IMR-90 (cell line): ENCODE data around the gene B3GNT5. TPM values are rescaled to one million over a fixed set of nuclear protein-coding genes. Genes with fewer than 3 reads are reported as not detected.

Experiments
- ATAC-seq: fragments of 200-7000 bp; cut with Tn5 transposase; 2 replicates; pipeline ENCODE4 v1.9.1; 2020; ENCODE audit warnings: low read depth, mild to moderate bottlenecking, moderate library complexity
- BruUV-seq: library from RNA; stranded (reverse); fragments of 400-500 nt; replicated peaks from 2 replicates; lab custom pipeline; 2021; lab: Mats Ljungman, UMichigan
- CTCF ChIA-PET: fragments of 300-600 bp; formaldehyde crosslinking; extraction: SDS; loops from one replicate; lab custom pipeline; 2021; ENCODE audit warnings: antibody characterized with exemption; lab: Yijun Ruan, JAX
- POLR2A ChIA-PET: fragments of 300-600 bp; sonication (Branson Sonifier 250); formaldehyde crosslinking; loops from one replicate; lab custom pipeline; 2022; ENCODE audit warnings: antibody characterized with exemption; ENCODE audit not compliant: unreplicated experiment; lab: Charles Lee
- DNase-seq: peaks from one replicate; pipeline ENCODE4 v3.0.0; 2013
- H2AFZ ChIP-seq: replicated peaks from 2 replicates; pipeline ENCODE3; 2013; ENCODE audit warnings: low read length, mild to moderate bottlenecking; ENCODE audit not compliant: poor library complexity
- H2AK5ac ChIP-seq: 2 replicates; pipeline ENCODE4 v1.6.1; 2013; ENCODE audit warnings: low read depth, low read length, inconsistent platforms
- H2AK9ac ChIP-seq: replicated peaks from 2 replicates; pipeline ENCODE3; 2013; ENCODE audit warnings: mild to moderate bottlenecking, low read depth, low read length, moderate library complexity; ENCODE audit not compliant: poor library complexity
- H2BK120ac ChIP-seq: 2 replicates; pipeline ENCODE4 v1.6.1; 2013; ENCODE audit warnings: low read depth, low read length, inconsistent platforms
- H2BK15ac ChIP-seq: 3 replicates; pipeline ENCODE4 v1.6.1; 2013; ENCODE audit warnings: low read depth, low read length, inconsistent platforms
- H2BK20ac ChIP-seq: 2 replicates; pipeline ENCODE4 v1.6.1; 2013; ENCODE audit warnings: low read depth, mild to moderate bottlenecking, inconsistent platforms, low read length, moderate library complexity
- H2BK5ac ChIP-seq: 2 replicates; pipeline ENCODE4 v1.6.1; 2013; ENCODE audit warnings: mild to moderate bottlenecking, low read depth, low read length, inconsistent platforms; ENCODE audit not compliant: poor library complexity, severe bottlenecking
- H3K14ac ChIP-seq: replicated peaks from 2 replicates; pipeline ENCODE4 v1.6.1; 2013; ENCODE audit warnings: low read depth, low read length, inconsistent platforms
- H3K18ac ChIP-seq: 2 replicates; pipeline ENCODE4 v1.6.1; 2013; ENCODE audit warnings: low read depth, low read length, control low read depth
- H3K23ac ChIP-seq: 2 replicates; pipeline ENCODE4 v1.6.1; 2013; ENCODE audit warnings: low read depth, low read length, inconsistent platforms
- H3K27ac ChIP-seq: 2 replicates; pipeline ENCODE4 v1.5.1; 2013; ENCODE audit warnings: mild to moderate bottlenecking, control low read depth, low read length; ENCODE audit not compliant: insufficient read depth
- H3K27me3 ChIP-seq: 2 replicates; pipeline ENCODE4 v1.6.1; 2013; ENCODE audit warnings: low read length; ENCODE audit not compliant: control insufficient read depth, insufficient read depth
- H3K36me3 ChIP-seq: 2 replicates; pipeline ENCODE4 v1.6.1; 2013; ENCODE audit warnings: low read length, mixed read lengths; ENCODE audit not compliant: control insufficient read depth, insufficient read depth
- H3K4ac ChIP-seq: 2 replicates; pipeline ENCODE4 v1.6.1; 2013; ENCODE audit warnings: low read depth, low read length, inconsistent platforms
- H3K4me1 ChIP-seq: 2 replicates; pipeline ENCODE4 v1.6.1; 2013; ENCODE audit warnings: low read length, mixed read lengths; ENCODE audit not compliant: control insufficient read depth, insufficient read depth
- H3K4me2 ChIP-seq: 2 replicates; pipeline ENCODE4 v1.6.1; 2013; ENCODE audit warnings: low read depth, mild to moderate bottlenecking, control low read depth, low read length, moderate library complexity
- H3K4me3 ChIP-seq: 2 replicates; pipeline ENCODE4 v1.5.1; 2013; ENCODE audit warnings: low read depth, mild to moderate bottlenecking, control low read depth, low read length, moderate library complexity; ENCODE audit not compliant: insufficient read depth
- H3K56ac ChIP-seq: 2 replicates; pipeline ENCODE4 v1.6.1; 2013; ENCODE audit warnings: low read length, inconsistent platforms; ENCODE audit not compliant: insufficient read depth; ENCODE audit errors: extremely low read depth
- H3K79me1 ChIP-seq, 2 experiments: 2 replicates each; pipeline ENCODE4 v1.6.1; 2013; ENCODE audit warnings: low read length in 2 of 2, inconsistent platforms in 1 of 2, low read depth in 1 of 2
- H3K9ac ChIP-seq: 2 replicates; pipeline ENCODE4 v1.6.1; 2013; ENCODE audit warnings: low read depth, low read length, control low read depth
- H3K9me1 ChIP-seq: 2 replicates; pipeline ENCODE4 v1.6.1; 2013; ENCODE audit warnings: low read length, inconsistent platforms; ENCODE audit not compliant: insufficient read depth
- H3K9me3 ChIP-seq: 2 replicates; pipeline ENCODE4 v1.6.1; 2013; ENCODE audit warnings: low read length; ENCODE audit not compliant: control insufficient read depth, insufficient read depth
- H4K20me1 ChIP-seq: 2 replicates; pipeline ENCODE4 v1.6.1; 2013; ENCODE audit warnings: low read length, inconsistent platforms; ENCODE audit not compliant: insufficient read depth
- H4K5ac ChIP-seq: 2 replicates; pipeline ENCODE4 v1.6.1; 2013; ENCODE audit warnings: mild to moderate bottlenecking, low read depth, low read length, control low read depth
- H4K8ac ChIP-seq, 2 experiments: 2 replicates each; pipeline ENCODE4 v1.6.1; 2013; ENCODE audit warnings: low read depth in 2 of 2, low read length in 2 of 2, control low read depth in 1 of 2, inconsistent platforms in 1 of 2
- H4K91ac ChIP-seq: 2 replicates; pipeline ENCODE4 v1.6.1; 2013; ENCODE audit warnings: low read depth, low read length, inconsistent platforms; ENCODE audit not compliant: insufficient read depth
- RAD21 ChIP-seq: IDR thresholded peaks from 2 replicates; pipeline ENCODE4 v1.6.1; 2012; ENCODE audit warnings: low read length, improper control_type of control experiment
- WGBS, 2 experiments: methylation state at CpG; one replicate each; pipeline versions ENCODE4 v1.1.5 to v1.1.7; 2013; ENCODE audit warnings: missing lambda C conversion rate in 2 of 2; ENCODE audit not compliant: insufficient read length in 1 of 2; ENCODE audit errors: extremely low coverage in 2 of 2; 5-methylcytosine and 5-hydroxymethylcytosine counted together
- dilution Hi-C: fragments of 300-500 bp; cut with HindIII; formaldehyde crosslinking; loops from one replicate; pipeline ENCODE4 v1.14.3; 2018; ENCODE audit warnings: low sequenced_read_pairs; ENCODE audit not compliant: unreplicated experiment
- in situ Hi-C: fragments of 300-500 bp; cut with MboI; formaldehyde crosslinking; loops from 3 replicates; pipeline ENCODE4 v1.14.3; 2019; ENCODE audit warnings: low sequenced_read_pairs, inconsistent platforms, mixed read lengths
- intact Hi-C: fragments of 100-400 bp; cut with micrococcal nuclease; formaldehyde crosslinking; loops from 2 replicates; pipeline ENCODE4 v1.10.0; 2022
- polyA plus RNA-seq, 3 experiments: library from polyadenylated mRNA; depleted of rRNA; stranded (reverse); fragments of >200 nt; gene quantifications; 2 replicates each; pipeline ENCODE4 v1.2.3, GENCODE V29; 2012; ENCODE audit warnings: low replicate concordance in 1 of 3
- total RNA-seq: library from RNA; depleted of rRNA; stranded (reverse); fragments of >200 nt; gene quantifications from 2 replicates; pipeline ENCODE4 v1.2.3, GENCODE V29; 2012

Gene B3GNT5
- total and polyA plus RNA-seq, 2 of the 4 experiments (the other 2 are of a cell fraction), result 1.6 to 3.4 TPM

DNA sequence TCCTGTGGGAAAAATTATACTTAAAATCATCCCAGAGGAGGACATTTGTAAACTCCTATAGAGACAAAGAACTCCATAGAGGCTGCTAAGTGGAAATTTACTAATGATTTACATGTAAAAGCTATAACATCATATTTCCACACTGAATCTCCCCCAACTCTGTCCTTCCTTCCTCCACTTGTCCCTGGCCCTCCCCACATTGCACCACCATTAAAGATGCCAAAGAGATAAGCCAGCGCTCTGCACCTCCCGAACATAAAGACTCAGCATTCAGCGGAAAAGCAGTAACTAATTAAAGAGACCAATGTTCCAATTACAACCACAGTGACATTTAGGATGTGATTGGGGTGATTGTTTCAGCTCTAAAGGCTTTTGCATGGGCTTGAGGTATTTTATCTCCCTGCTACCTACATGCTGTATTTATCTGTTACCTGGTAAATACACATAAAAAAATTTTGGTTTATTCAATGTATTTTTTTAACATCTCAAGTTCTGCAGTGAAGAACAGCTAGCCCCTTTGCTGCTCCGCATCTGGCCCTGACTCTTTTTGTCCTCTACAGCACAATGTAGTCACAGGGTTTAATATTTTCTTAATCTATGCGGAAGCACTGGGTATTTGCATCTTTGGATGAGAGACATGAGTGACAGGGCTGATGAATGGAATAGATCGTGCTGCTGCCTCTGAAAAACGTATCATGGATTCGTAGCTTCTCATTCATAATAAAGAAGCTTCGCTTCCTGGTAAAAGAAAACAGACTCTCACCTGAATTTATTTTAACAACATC is 35.3 kb upstream of the B3GNT5 start:
- BruUV-seq, result no TSS peak

More for the DNA sequence above, 35.3 kb upstream of the B3GNT5 start:
- TF ChIP-seq RAD21, result no peak
- no peak overlapping the region for H3K14ac ChIP-seq
- H2BK5ac ChIP-seq, result no peak overlapping the region
- no peak overlapping the region for H3K4me2 ChIP-seq
- no peak overlapping the region for H4K8ac ChIP-seq
- H4K20me1 ChIP-seq, result no peaks in the 10 kb centered on the region
- DNase-seq (no peak), ATAC-seq (no peak)
- H2AK5ac ChIP-seq, result no peak overlapping the region
- no peak overlapping the region for H3K4me3 ChIP-seq
- ChIA-PET CTCF (no interaction called here), POLR2A (no interaction called here)
- H3K36me3 ChIP-seq, result no peaks in the 10 kb centered on the region
- dilution Hi-C loops (no loop called here), intact Hi-C loops (no loop called here), in situ Hi-C loops (no loop called here)
- H2BK15ac ChIP-seq, result no peak overlapping the region
- H3K9me1 ChIP-seq, result no peaks in the 10 kb centered on the region
- no peak overlapping the region for H3K56ac ChIP-seq
- no peak overlapping the region for H3K4ac ChIP-seq
- WGBS, 2 experiments, result no CpG with 5 or more reads among the region's 9 CpGs
- no peak overlapping the region for H2BK20ac ChIP-seq
- H3K9me3 ChIP-seq, result no peaks in the 10 kb centered on the region
- no peak overlapping the region for H3K9ac ChIP-seq
- H3K27ac ChIP-seq, result no peak overlapping the region
- H2BK120ac ChIP-seq, result no peak overlapping the region
- H4K91ac ChIP-seq, result no peak overlapping the region
- H3K18ac ChIP-seq, result no peak overlapping the region
- H3K4me1 ChIP-seq, result no peaks in the 10 kb centered on the region
- H3K23ac ChIP-seq, result no peak overlapping the region
- no peak overlapping the region for H2AFZ ChIP-seq
- H3K27me3 ChIP-seq, result peaks cover 27% of the 10 kb centered on the region
- H4K5ac ChIP-seq, result no peak overlapping the region
- H3K79me1 ChIP-seq, result no peaks in the 10 kb centered on the region
- H2AK9ac ChIP-seq, result no peak overlapping the region
